HG02870 (cell line): ENCODE measurements around the gene CD74.
A peak's percentile ranks its signal among the peaks of the same experiment; 100 is the strongest.

Experiments used
- ATAC-seq: cut with Tn5 transposase; IDR thresholded peaks from one replicate; pipeline ENCODE4 v1.9.1; 2021; ENCODE audit warnings: mild to moderate bottlenecking, moderate library complexity; ENCODE audit not compliant: unreplicated experiment

The CD74 gene

GRCh38 chr5:150410524-150411244 is 2.0 kb downstream of the CD74 start:
- no peak for ATAC-seq

- peak; percentile 21 for ATAC-seq
These were observed 2.8 kb downstream of the CD74 start for GRCh38 chr5:150409638-150410523.

- no peak for ATAC-seq
These were observed 4.3 kb downstream of the CD74 start for GRCh38 chr5:150408231-150408943.

GRCh38 chr5:150407096-150407720 is 5.5 kb downstream of the CD74 start:
- no peak for ATAC-seq

GRCh38 chr5:150406723-150407095 is 6.0 kb downstream of the CD74 start:
- ATAC-seq, result no peak

- ATAC-seq, result no peak
These were observed 6.5 kb downstream of the CD74 start for GRCh38 chr5:150406103-150406722.

- ATAC-seq, result no peak
These were observed 7.5 kb downstream of the CD74 start for GRCh38 chr5:150404941-150405816.

GRCh38 chr5:150404535-150404934 is 8.2 kb downstream of the CD74 start:
- no peak for ATAC-seq

GRCh38 chr5:150404121-150404520 is 8.6 kb downstream of the CD74 start:
- no peak for ATAC-seq

- no peak for ATAC-seq
These were observed 9.8 kb downstream of the CD74 start for GRCh38 chr5:150402901-150403342.

- ATAC-seq, result no peak
These were observed 10.4 kb downstream of the CD74 start for GRCh38 chr5:150402229-150402773.

- ATAC-seq, result no peak
These were observed 11.1 kb downstream of the CD74 start for GRCh38 chr5:150401376-150402228.

GRCh38 chr5:150401076-150401375 is 11.7 kb downstream of the CD74 start:
- ATAC-seq, result no peak

- no peak for ATAC-seq
These were observed 12.2 kb downstream of the CD74 start for GRCh38 chr5:150400316-150401075.

GRCh38 chr5:150399524-150400211 is 13.0 kb downstream of the CD74 start:
- ATAC-seq, result no peak

GRCh38 chr5:150398722-150399523 is 13.8 kb downstream of the CD74 start:
- ATAC-seq, result peak; percentile 60
